GM12864 (cell line): ENCODE data around the gene SLC22A14.
"Not testable (repeated sequence)": the region's sequence is repeated elsewhere in the genome, so short reads cannot be mapped to it uniquely, and the experiment has no call there.

ENCODE experiments used
- DNase-seq: peaks from one replicate; pipeline ENCODE4 v3.0.0-alpha.2; 2011; ENCODE audit warnings: low read depth
- H3K4me3 ChIP-seq: 2 replicates; pipeline ENCODE4 v1.5.1; 2011; ENCODE audit warnings: mild to moderate bottlenecking, low read depth, low read length, control low read depth
- CTCF ChIP-seq: IDR thresholded peaks from 2 replicates; pipeline ENCODE4 v1.5.1; 2011; ENCODE audit warnings: low read depth, mild to moderate bottlenecking, moderate library complexity, low read length, control low read depth, inconsistent platforms; ENCODE audit errors: missing control alignments

Gene SLC22A14

GRCh38 chr3:38278841-38279240 is 3.3 kb upstream of the SLC22A14 start:
- no peak overlapping the region for H3K4me3 ChIP-seq
- TF ChIP-seq CTCF, result no peak
- DNase-seq, result no peak

GRCh38 chr3:38283810-38284755 is 2.0 kb downstream of the SLC22A14 start:
- TF ChIP-seq CTCF, result no peak
- H3K4me3 ChIP-seq, result no peak overlapping the region
- no peak for DNase-seq

- TF ChIP-seq CTCF, result no peak
- no peak overlapping the region for H3K4me3 ChIP-seq
- no peak for DNase-seq
Measured at GRCh38 chr3:38284756-38285150, 2.7 kb downstream of the SLC22A14 start.

- DNase-seq, H3K4me3 ChIP-seq: not testable (repeated sequence)
Measured at GRCh38 chr3:38289286-38290217, 7.5 kb downstream of the SLC22A14 start.

GRCh38 chr3:38297053-38297452 is 15.0 kb downstream of the SLC22A14 start:
- not testable (repeated sequence) for H3K4me3 ChIP-seq, DNase-seq

GRCh38 chr3:38297537-38297936 is 15.4 kb downstream of the SLC22A14 start:
- no peak for TF ChIP-seq CTCF
- no peak for DNase-seq
- H3K4me3 ChIP-seq, result no peak overlapping the region

- H3K4me3 ChIP-seq, result no peak overlapping the region
- peak; percentile 1 for DNase-seq
- peak; percentile 41 for TF ChIP-seq CTCF
Measured at GRCh38 chr3:38297947-38298711, 16.0 kb downstream of the SLC22A14 start.
